KOPT-K1 (cell line): ENCODE results near the gene UBALD1.
"Not testable (repeated sequence)": the region's sequence is repeated elsewhere in the genome, so short reads cannot be mapped to it uniquely, and the experiment has no call there.

ENCODE experiments used
- H3K27ac ChIP-seq: fragments of 200-600 bp; sonication (generic); 2 replicates; pipeline ENCODE4 v1.5.1; 2016; ENCODE audit warnings: antibody characterized with exemption, mild to moderate bottlenecking, low read depth, low read length; ENCODE audit not compliant: poor library complexity, severe bottlenecking
- H3K36me3 ChIP-seq: fragments of 200-600 bp; sonication (generic); 2 replicates; pipeline ENCODE4 v1.5.1; 2017; ENCODE audit warnings: antibody characterized with exemption, mild to moderate bottlenecking, low read length, moderate library complexity; ENCODE audit not compliant: insufficient read depth
- H3K9me3 ChIP-seq: fragments of 200-600 bp; sonication (generic); 2 replicates; pipeline ENCODE4 v1.5.1; 2017; ENCODE audit warnings: antibody characterized with exemption, low read length, mild to moderate bottlenecking; ENCODE audit not compliant: insufficient read depth, poor library complexity, severe bottlenecking

The UBALD1 gene

DNA sequence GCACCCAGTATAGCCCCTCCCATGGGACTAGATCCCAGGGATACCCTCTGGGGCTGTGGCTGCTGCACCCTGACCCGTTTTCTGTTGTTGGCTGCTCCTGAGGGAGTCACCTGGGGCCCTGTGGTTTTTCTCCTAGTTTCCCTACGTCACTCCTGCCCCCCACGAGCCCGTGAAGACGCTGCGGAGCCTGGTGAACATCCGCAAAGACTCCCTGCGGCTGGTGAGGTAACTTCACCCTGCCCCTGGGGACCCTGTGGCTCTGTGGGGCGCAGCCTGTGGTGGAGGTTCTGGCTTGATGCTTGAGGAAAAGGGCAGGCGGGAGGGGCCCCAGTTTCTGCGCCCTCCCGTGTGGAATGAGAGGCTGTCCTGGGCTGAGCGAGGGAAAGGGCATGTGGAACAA is 37.1 kb upstream of the UBALD1 start:
- Histone ChIP-seq H3K27ac (no peak overlapping the region), H3K36me3 (peaks cover 53% of the 10 kb centered on the region), H3K9me3 (no peaks in the 10 kb centered on the region)

DNA sequence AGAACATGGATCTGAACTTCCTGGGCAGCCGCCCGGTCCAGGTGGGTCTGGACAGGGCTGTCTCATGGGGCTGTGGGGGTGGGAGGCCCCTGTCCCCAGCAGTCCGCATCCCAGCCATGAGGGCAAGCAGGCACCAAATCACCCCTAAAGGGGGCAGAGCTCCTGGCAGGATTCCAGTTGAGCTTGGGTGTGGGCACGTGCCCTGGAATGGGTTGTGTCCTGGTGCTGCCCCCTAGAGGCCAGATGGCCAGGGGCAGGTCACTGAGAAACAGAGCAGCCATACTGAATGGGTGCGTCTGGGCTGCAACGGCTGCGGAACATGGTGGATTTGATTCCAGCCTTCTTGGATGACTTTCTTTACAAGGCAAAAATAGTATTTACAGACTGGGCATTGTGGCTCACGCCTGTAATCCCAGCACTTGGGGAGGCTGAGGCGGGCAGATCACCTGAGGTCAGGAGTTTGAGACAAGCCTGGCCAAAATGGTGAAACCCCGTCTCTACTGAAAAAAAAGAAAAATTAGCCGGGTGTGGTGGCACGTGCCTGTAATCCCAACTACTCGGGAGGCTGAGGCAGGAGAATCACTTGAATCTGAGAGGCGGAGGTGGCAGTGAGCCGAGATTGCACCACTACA is 35.9 kb upstream of the UBALD1 start:
- H3K9me3 ChIP-seq, H3K27ac ChIP-seq: not testable (repeated sequence)
- H3K36me3 ChIP-seq = peaks cover 44% of the 10 kb centered on the region

DNA sequence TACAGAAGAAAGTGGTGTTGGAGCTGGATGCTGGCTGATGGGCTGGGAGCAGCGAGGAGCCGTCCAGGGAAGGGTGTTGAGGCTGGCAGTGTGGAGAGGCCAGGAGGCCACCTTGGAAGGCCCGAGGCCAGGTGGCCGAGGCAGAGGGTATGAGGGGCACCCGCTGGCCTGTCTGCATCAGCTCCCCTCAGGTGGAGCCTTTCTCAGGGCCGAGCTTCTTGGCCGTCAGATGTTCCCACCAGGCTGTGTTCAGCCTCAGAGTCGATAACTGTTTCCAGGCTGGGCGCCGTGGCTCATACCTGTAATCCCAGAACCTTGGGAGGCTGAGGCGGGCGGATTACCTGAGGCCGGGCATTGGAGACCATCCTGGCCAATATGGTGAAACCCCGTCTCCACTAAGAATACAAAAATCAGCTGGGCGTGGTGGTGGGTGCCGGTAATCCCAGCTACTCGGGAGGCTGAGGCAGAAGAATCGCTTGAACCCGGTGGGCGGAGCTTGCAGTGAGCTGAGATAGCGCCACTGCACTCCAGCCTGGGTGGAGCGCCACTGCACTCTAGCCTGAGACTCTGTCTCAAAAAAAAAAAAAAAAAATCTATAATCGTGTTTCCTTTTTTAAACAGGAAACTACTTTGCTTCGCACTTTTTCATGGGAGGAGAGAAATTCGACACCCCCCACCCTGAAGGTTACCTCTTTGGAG is 35.2 kb upstream of the UBALD1 start:
- no peak overlapping the region for H3K27ac ChIP-seq
- H3K9me3 ChIP-seq = no peaks in the 10 kb centered on the region
- peaks cover 37% of the 10 kb centered on the region for H3K36me3 ChIP-seq

DNA sequence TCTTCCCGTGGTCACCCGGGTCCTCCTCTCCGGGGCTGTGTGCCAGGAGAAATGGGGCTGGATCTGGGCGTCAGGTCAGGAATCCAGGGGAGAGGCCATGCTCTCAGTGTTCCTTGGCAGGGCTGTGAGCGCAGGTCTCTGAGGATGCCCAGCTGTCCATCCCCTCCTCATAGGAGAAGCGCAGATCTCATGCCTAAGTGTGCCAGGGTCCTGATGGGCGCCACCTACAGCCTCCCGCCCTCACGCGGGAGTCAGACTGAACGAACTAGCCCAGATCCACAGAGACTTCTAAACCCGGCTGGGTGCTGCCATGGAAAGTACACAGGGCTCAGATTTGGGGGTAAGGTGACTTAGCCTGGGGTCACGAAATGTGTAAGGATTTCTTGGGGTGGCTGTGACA is 34.2 kb upstream of the UBALD1 start:
- H3K36me3 ChIP-seq = peaks cover 31% of the 10 kb centered on the region
- H3K27ac ChIP-seq = no peak overlapping the region

DNA sequence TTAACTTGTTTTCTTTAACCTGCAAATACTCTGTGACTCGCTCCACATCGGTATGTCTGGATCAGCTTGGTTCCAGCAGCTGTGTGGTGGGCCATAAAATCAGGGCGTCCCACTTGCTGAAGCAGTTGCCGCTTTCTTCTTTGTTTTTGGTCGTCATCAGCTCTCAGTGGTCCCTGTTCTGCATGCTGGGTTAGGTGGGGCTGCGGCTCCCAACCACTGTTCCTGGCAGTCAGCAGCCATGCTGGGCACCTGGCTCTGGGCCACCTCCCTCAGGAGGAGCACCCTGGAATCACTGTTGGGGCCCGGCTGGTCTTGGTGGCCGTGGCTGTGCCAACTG is 32.9 kb upstream of the UBALD1 start:
- H3K36me3 ChIP-seq = peaks cover 22% of the 10 kb centered on the region
- no peak overlapping the region for H3K27ac ChIP-seq
- H3K9me3 ChIP-seq = no peaks in the 10 kb centered on the region

More for the DNA sequence above, 34.2 kb upstream of the UBALD1 start:
- no peaks in the 10 kb centered on the region for H3K9me3 ChIP-seq

DNA sequence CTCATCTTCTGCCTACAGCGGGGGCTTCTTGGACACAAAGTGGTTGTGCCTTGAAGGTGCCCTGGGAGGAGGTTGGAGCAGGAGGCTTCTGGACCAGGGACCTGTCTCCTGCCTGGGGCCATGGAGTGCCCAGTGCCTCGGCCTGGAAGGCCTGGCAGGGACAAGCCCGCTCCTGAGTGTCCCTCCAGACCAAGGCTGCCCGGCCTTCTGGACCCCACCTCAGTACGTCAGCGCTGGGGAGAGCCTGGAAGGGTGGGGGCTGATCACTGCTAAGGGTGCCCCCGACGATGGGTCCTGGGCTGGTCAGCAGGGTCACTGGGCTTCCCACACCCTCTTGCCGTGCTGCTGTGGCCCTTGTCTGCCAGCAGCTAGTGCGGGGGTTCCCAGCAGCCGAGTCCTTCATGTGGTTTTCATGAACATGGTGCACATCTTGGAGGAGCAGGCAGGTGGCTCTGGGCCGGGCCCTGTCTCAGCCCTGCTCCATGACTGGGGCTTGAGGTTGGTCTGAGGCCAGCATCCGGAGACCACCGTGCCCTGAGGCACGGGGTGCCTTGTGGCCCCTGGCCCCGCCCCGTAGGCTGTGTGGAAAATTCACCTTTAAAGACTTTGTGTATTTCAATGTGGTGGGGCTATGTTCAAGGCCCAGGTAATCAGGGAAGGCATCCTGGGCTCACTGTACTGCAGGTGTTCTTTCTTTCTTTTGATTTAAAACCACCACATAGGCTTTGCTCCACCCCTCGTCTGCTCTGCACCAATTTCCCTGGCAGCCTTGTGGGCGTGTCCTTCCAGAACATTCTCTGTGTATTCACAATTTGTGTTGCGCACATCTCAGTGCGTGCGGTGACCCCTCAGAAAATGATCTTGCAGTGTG is 32.3 kb upstream of the UBALD1 start:
- peak overlapping the region; percentile 48 for H3K27ac ChIP-seq
- no peaks in the 10 kb centered on the region for H3K9me3 ChIP-seq
- peaks cover 16% of the 10 kb centered on the region for H3K36me3 ChIP-seq

DNA sequence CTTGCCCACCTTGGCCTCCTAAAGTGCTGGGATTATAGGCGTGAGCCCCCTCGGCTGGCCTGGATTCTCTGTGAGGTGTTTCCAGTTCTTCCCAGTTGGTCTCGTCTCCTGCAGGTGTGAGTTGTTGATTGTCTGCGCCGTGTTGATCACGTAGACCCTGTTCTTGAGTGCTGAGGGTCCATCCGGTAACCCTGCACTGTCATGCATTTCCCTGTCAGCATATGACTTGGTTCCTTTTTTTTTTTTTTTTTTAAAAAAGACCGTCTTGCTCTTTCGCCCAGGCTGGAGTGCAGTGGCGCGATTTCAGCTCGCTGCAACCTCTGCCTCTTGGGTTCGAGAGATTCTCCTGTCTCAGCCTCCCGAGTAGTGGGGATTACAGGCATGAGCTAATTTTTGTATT is 27.2 kb upstream of the UBALD1 start:
- Histone ChIP-seq H3K27ac (no peak overlapping the region), H3K9me3 (no peaks in the 10 kb centered on the region), H3K36me3 (no peaks in the 10 kb centered on the region; the same call in none of the 2 replicates)

DNA sequence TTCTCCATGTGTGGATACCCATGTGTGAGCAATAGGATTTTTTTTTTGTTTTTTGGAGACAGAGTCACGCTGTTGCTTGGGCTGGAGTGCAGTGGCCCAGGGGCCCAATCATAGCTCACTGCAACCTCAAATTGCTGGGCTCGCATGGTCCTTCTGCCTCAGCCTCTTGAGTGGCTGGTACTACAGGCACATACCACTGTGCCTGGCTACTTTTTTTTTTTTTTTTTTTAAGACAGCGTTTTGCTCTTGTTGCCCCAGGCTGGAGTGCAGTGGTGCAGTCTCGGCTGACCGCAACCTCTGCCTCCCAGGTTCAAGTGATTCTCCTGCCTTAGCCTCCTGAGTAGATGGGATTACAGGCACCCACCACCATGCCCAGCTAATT is 26.6 kb upstream of the UBALD1 start:
- Histone ChIP-seq H3K27ac (no peak overlapping the region), H3K9me3 (no peaks in the 10 kb centered on the region)

DNA sequence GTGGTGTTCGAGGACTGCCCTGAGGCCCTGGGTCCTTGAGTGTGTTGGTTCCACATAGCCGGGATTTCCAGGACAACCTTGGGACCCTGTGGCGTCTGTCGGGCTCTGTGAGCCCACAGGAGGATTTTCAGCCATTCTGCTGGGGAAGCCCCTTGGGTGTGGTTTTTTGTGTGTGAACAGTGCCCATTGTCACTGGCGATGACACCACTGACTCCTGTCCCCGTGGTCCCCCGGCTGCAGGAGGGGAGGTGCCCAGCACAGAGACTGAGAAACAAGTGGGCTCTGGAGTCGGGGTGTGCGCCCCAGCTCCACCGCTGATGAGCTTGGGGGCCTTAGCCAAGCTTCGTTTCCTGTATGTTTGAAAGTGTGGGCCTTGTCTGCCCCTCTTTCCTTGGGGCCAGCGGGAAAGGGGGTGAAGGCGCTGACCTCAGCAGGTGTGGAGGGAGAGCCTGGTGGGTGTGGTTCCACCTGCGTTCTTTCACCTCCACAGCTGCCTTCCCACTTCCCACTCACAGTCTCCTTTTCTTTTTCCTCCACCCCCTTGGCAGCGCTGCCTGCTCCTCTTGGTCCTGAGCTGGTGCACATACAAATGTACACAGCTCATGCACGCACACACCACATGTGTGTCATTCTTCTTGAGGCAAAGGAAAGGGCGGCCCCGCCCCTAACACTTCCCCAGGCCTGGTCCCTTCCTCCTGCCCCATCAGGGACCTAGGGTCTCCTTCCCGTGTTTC is 26.1 kb upstream of the UBALD1 start:
- no peaks in the 10 kb centered on the region; the same call in none of the 2 replicates for H3K36me3 ChIP-seq
- no peak overlapping the region for H3K27ac ChIP-seq
- H3K9me3 ChIP-seq = no peaks in the 10 kb centered on the region

More for the DNA sequence above, 26.6 kb upstream of the UBALD1 start:
- H3K36me3 ChIP-seq = no peaks in the 10 kb centered on the region; the same call in none of the 2 replicates

DNA sequence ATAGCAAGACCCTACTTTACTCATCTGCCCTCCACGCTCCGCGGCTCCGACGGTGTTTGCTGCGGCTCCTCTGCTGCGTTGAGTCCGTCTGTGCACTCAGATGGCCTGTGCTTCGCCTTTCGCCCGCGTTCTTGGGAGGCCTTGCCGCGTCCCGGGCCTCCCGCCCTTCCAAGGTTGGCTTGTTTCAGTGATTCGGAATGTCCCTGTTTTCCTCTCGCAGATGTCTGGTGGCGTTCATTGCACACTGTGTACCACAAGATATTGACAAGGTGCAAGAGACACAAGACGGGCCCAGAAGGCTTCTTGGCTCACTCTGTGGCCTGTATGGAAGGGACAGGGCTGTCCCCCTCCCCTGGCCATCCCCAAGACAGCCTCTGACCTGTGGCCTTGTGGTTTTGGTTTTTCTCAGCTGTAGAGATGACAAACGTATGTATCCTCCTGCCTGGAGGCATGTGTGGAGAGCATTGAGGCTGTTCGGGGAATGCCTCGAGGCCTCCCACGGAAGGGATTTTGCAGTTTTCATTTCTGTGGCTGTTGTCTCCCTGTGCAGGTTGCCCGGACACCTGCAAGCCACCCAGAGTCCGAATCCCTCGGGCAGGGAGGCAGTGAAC is 25.3 kb upstream of the UBALD1 start:
- Histone ChIP-seq H3K36me3 (no peaks in the 10 kb centered on the region; the same call in none of the 2 replicates), H3K9me3 (no peaks in the 10 kb centered on the region), H3K27ac (no peak overlapping the region)

DNA sequence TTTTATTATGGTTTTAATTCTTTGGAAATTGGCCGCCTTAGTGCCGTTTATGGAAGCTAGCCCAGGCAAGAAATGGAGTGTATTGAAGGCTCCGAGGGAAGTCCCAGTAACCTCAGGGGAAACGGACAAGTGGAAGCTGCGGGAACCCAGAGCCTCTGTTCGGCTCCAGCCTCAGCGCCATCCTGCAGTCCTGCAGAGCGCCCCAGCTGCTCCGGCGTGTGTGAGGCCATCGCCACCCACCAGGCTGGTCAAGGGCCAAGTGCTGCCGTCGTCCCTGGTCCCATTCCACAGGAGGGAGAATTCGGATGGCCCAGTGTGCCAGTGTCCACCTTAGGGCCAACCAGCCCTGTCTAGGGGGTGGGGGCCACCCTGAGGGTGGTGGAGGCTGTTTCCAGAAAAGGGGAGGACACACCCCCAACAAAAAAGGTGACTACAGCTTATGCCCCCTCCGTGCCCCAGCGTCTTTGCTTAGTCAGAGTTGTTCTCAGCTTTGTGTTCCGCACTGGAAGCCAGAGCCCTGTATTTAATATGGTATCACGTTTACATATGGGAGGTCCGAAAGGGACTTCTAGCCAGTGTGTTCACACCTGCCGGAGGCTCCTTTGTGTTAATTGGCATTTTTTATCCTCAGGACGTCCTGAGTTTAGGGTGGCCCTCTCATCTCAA is 22.9 kb upstream of the UBALD1 start:
- Histone ChIP-seq H3K36me3 (peaks cover 8% of the 10 kb centered on the region; the same call in 1 of the 2 replicates), H3K9me3 (no peaks in the 10 kb centered on the region), H3K27ac (no peak overlapping the region)

DNA sequence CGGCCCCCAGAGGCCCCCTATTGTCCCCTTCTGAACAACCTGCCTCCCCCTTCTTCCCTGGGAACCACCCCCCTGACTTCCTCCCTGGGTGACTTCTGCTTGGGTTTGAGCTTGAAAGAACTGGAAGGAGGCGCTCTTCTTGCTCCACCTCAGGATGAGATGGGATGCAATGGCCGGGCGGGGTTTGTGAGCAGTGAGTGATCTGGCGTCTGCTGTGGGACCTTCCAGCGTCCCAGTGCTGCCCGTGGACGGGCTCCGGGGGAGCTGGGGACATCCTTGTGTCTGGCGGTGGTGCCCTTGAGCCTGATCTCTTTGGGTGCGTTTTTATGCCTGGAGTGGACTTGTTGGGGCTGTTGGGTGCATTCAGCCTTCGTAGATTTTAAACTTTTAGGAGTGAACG is 21.5 kb upstream of the UBALD1 start:
- Histone ChIP-seq H3K27ac (no peak overlapping the region), H3K36me3 (peaks cover 11% of the 10 kb centered on the region), H3K9me3 (peaks cover 9% of the 10 kb centered on the region)

DNA sequence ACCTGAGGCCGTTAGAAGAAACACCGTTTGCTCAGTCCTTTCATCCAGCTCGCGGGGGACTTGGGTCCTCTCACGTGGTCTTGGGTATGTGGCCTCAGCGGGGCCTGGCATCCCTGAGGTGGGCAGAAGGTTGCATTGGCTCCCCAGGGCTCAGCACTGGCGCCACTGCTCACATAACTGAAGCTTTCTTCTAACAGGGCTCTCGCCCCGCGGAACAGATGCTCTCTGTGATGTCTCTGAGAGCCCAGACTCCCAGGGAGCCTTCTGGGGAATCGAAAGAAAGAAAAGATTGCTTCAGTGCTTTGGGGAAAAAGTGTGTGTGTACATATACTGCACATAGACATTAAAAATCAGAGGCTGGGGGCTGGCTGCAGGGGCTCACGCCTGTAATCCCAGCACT is 20.1 kb upstream of the UBALD1 start:
- Histone ChIP-seq H3K9me3 (peaks cover 11% of the 10 kb centered on the region), H3K36me3 (peaks cover 16% of the 10 kb centered on the region), H3K27ac (no peak overlapping the region)
